HepG2 (cell line): ENCODE data around the gene RABGAP1L. TPM values are rescaled to one million over a fixed set of nuclear protein-coding genes. Genes with fewer than 3 reads are reported as not detected.

Source experiments
- CHD4 ChIP-seq: fragments of 200-600 bp; sonication (generic); IDR thresholded peaks from 2 replicates; pipeline ENCODE4 v1.7.0; 2017; ENCODE audit warnings: mild to moderate bottlenecking, low read length, borderline replicate concordance
- CREB3 ChIP-seq: sonication (generic); formaldehyde crosslinking; IDR thresholded peaks from 2 replicates; pipeline ENCODE4 v1.5.0; 2020; ENCODE audit warnings: missing genetic modification reagents
- CTCF ChIP-seq: sonication (generic); formaldehyde crosslinking; IDR thresholded peaks from 2 replicates; pipeline ENCODE4 v1.5.0; 2020; ENCODE audit warnings: mild to moderate bottlenecking, missing genetic modification reagents, moderate library complexity
- ESRRA ChIP-seq: sonication (generic); formaldehyde crosslinking; IDR thresholded peaks from 2 replicates; pipeline ENCODE4 v1.5.1; 2020; ENCODE audit warnings: mild to moderate bottlenecking, low read depth, missing genetic modification reagents
- GLMP ChIP-seq: sonication (generic); formaldehyde crosslinking; IDR thresholded peaks from 2 replicates; pipeline ENCODE4 v1.9.0; 2021; ENCODE audit warnings: missing genetic modification reagents, mild to moderate bottlenecking, borderline replicate concordance
- MTA3 ChIP-seq: sonication (generic); formaldehyde crosslinking; IDR thresholded peaks from 2 replicates; pipeline ENCODE4 v1.4.0; 2020; ENCODE audit warnings: missing genetic modification reagents
- NFKB2 ChIP-seq: sonication (generic); formaldehyde crosslinking; IDR thresholded peaks from 2 replicates; pipeline ENCODE4 v1.4.0; 2020; ENCODE audit warnings: missing genetic modification reagents, borderline replicate concordance
- NR2F2 ChIP-seq: IDR thresholded peaks from 2 replicates; pipeline ENCODE4 v1.6.1; 2012; ENCODE audit warnings: low read depth, inconsistent platforms, borderline replicate concordance
- NR3C1 ChIP-seq: sonication (generic); formaldehyde crosslinking; IDR thresholded peaks from 2 replicates; pipeline ENCODE4 v1.4.0; 2020; ENCODE audit warnings: missing genetic modification reagents
- PHF21A ChIP-seq: sonication (generic); formaldehyde crosslinking; IDR thresholded peaks from 2 replicates; pipeline ENCODE4 v1.5.0; 2020; ENCODE audit warnings: mild to moderate bottlenecking, missing genetic modification reagents
- ZBTB20 ChIP-seq: sonication (generic); formaldehyde crosslinking; IDR thresholded peaks from 2 replicates; pipeline ENCODE4 v1.8.1; 2023; ENCODE audit warnings: missing genetic modification reagents, low read depth, mild to moderate bottlenecking, borderline replicate concordance
- ZBTB25 ChIP-seq: IDR thresholded peaks from 2 replicates; pipeline ENCODE4 v1.6.1; 2018; ENCODE audit warnings: missing genetic modification reagents
- ZBTB3 ChIP-seq: sonication (generic); formaldehyde crosslinking; IDR thresholded peaks from 2 replicates; pipeline ENCODE4 v1.4.0; 2020; ENCODE audit warnings: low read depth, mild to moderate bottlenecking, moderate library complexity, missing genetic modification reagents, borderline replicate concordance
- ZNF280D ChIP-seq: sonication (generic); formaldehyde crosslinking; IDR thresholded peaks from 2 replicates; pipeline ENCODE4 v1.5.1; 2020; ENCODE audit warnings: mild to moderate bottlenecking, missing genetic modification reagents
- ZNF382 ChIP-seq: sonication (generic); formaldehyde crosslinking; IDR thresholded peaks from 2 replicates; pipeline ENCODE4 v1.5.0; 2020; ENCODE audit warnings: missing genetic modification reagents, mild to moderate bottlenecking, borderline replicate concordance
- ZNF557 ChIP-seq: sonication (generic); formaldehyde crosslinking; IDR thresholded peaks from 2 replicates; pipeline ENCODE4 v1.4.0; 2020; ENCODE audit warnings: missing genetic modification reagents
- ZNF772 ChIP-seq: sonication (generic); formaldehyde crosslinking; IDR thresholded peaks from 2 replicates; pipeline ENCODE4 v1.5.0; 2020; ENCODE audit warnings: mild to moderate bottlenecking, missing genetic modification reagents
- ZSCAN20 ChIP-seq: sonication (generic); formaldehyde crosslinking; IDR thresholded peaks from 2 replicates; pipeline ENCODE4 v1.4.0; 2020; ENCODE audit warnings: missing genetic modification reagents, mild to moderate bottlenecking, borderline replicate concordance
- ZUFSP ChIP-seq: sonication (generic); formaldehyde crosslinking; IDR thresholded peaks from 2 replicates; pipeline ENCODE4 v1.9.0; 2021; ENCODE audit warnings: missing genetic modification reagents, mild to moderate bottlenecking, borderline replicate concordance
- polyA plus RNA-seq, 8 experiments: library from polyadenylated mRNA; depleted of rRNA in 3 of 8; stranded (reverse) in 7 of 8; unstranded in 1 of 8; fragments of >200 nt; fragmentation: Illumina TruSeq in 4 of 8; extraction: Trizol in 4 of 8; gene quantifications; 2 replicates each; pipeline versions ENCODE4 v1.2.1 to v1.2.3, GENCODE V29; 2011 to 2016; ENCODE audit warnings: low read depth in 4 of 8, missing spikeins in 1 of 8, mixed read lengths in 1 of 8; ENCODE audit not compliant: insufficient read depth in 1 of 8
- total RNA-seq, 5 experiments: library from RNA; depleted of rRNA; stranded (reverse); fragments of >200 nt; fragmentation: Illumina TruSeq; extraction: Trizol; gene quantifications; 2 replicates each; pipeline ENCODE4 v1.2.3, GENCODE V29; 2016; ENCODE audit warnings: low read depth in 1 of 5

RABGAP1L gene
- total and polyA plus RNA-seq, 2 of the 13 experiments (the other 11 are each of a cell fraction or from before 2014, with no cell fraction given) = 7.9 to 22.6 TPM

GRCh38 chr1:174999936-175000696 lies 840.8 kb downstream of the RABGAP1L start, which contains the start of gene CACYBP (continued):
- TF ChIP-seq NR2F2 (no peak), PHF21A (CRISPR knock-in tag) (no peak), ZUFSP (CRISPR knock-in tag) (no peak), ZBTB20 (0 out of 2 replicates have a peak, but pooled peaks have one; percentile 16), GLMP (CRISPR knock-in tag) (no peak), MTA3 (CRISPR knock-in tag) (no peak), ZNF772 (CRISPR knock-in tag) (peak; percentile 98), ZSCAN20 (peak; percentile 81; the same call in 1 of the 2 replicates), ZNF382 (CRISPR knock-in tag) (no peak), CREB3 (no peak), CHD4 (no peak), ESRRA (CRISPR knock-in tag) (no peak; the same call in 1 of the 2 replicates), ZBTB25 (CRISPR knock-in tag) (no peak), ZBTB3 (CRISPR knock-in tag) (no peak), NFKB2 (CRISPR knock-in tag) (peak; percentile 97), ZNF280D (CRISPR knock-in tag) (no peak), CTCF (no peak), ZNF557 (peak; percentile 80; the same call in 1 of the 2 replicates), NR3C1 (CRISPR knock-in tag) (no peak)
